ENCODE results near the gene FGF14.
"Not testable (repeated sequence)": the region's sequence is repeated elsewhere in the genome, so short reads cannot be mapped to it uniquely, and the experiment has no call there.

FGF14 gene

GRCh38 chr13:101841698-101842097 lies 560.1 kb downstream of the FGF14 start:
- DNase-seq (ENCODE audit: extremely low spot score, insufficient read length, low read depth) (no peak), FAIRE-seq (no peak)

GRCh38 chr13:101838323-101838722 lies 563.5 kb downstream of the FGF14 start:
- no peak for DNase-seq (ENCODE audit: extremely low spot score, insufficient read length, low read depth)
- no peak for FAIRE-seq

GRCh38 chr13:101837778-101838177 lies 564.1 kb downstream of the FGF14 start:
- FAIRE-seq: not testable (repeated sequence)

GRCh38 chr13:101837288-101837687 lies 564.6 kb downstream of the FGF14 start:
- no peak for DNase-seq (ENCODE audit: extremely low spot score, insufficient read length, low read depth)
- no peak for FAIRE-seq

More at GRCh38 chr13:101837778-101838177, 564.1 kb downstream of the FGF14 start:
- DNase-seq (ENCODE audit: extremely low spot score, insufficient read length, low read depth): not testable (repeated sequence)

- DNase-seq (ENCODE audit: extremely low spot score, insufficient read length, low read depth): no peak
- FAIRE-seq: no peak
Measured at GRCh38 chr13:101835920-101836319, 565.9 kb downstream of the FGF14 start.

- DNase-seq (ENCODE audit: extremely low spot score, insufficient read length, low read depth) (no peak), FAIRE-seq (no peak)
Measured at GRCh38 chr13:101833671-101834070, 568.2 kb downstream of the FGF14 start.

- FAIRE-seq: no peak
- DNase-seq (ENCODE audit: extremely low spot score, insufficient read length, low read depth): no peak
Measured at GRCh38 chr13:101830035-101830434, 571.8 kb downstream of the FGF14 start.

GRCh38 chr13:101829484-101829883 lies 572.4 kb downstream of the FGF14 start:
- no peak for FAIRE-seq
- DNase-seq (ENCODE audit: extremely low spot score, insufficient read length, low read depth): no peak

GRCh38 chr13:101828119-101828518 lies 573.7 kb downstream of the FGF14 start:
- DNase-seq (ENCODE audit: extremely low spot score, insufficient read length, low read depth) (no peak), FAIRE-seq (no peak)

GRCh38 chr13:101817898-101818297 lies 584.0 kb downstream of the FGF14 start:
- no peak for DNase-seq (ENCODE audit: extremely low spot score, insufficient read length, low read depth)
- FAIRE-seq: no peak

- DNase-seq (ENCODE audit: extremely low spot score, insufficient read length, low read depth) (no peak), FAIRE-seq (no peak)
Measured at GRCh38 chr13:101811881-101812280, 590.0 kb downstream of the FGF14 start.

GRCh38 chr13:101811284-101811839 lies 590.5 kb downstream of the FGF14 start:
- DNase-seq (ENCODE audit: extremely low spot score, insufficient read length, low read depth): no peak
- no peak for FAIRE-seq

GRCh38 chr13:101799196-101799595 lies 602.7 kb downstream of the FGF14 start:
- no peak for FAIRE-seq

GRCh38 chr13:101798437-101798836 lies 603.4 kb downstream of the FGF14 start:
- DNase-seq (ENCODE audit: extremely low spot score, insufficient read length, low read depth): no peak
- no peak for FAIRE-seq

More at GRCh38 chr13:101799196-101799595, 602.7 kb downstream of the FGF14 start:
- DNase-seq (ENCODE audit: extremely low spot score, insufficient read length, low read depth): no peak

GRCh38 chr13:101795460-101795859 lies 606.4 kb downstream of the FGF14 start:
- FAIRE-seq (no peak), DNase-seq (ENCODE audit: extremely low spot score, insufficient read length, low read depth) (no peak)

GRCh38 chr13:101795025-101795424 lies 606.8 kb downstream of the FGF14 start:
- no peak for FAIRE-seq
- DNase-seq (ENCODE audit: extremely low spot score, insufficient read length, low read depth): no peak

GRCh38 chr13:101792189-101792588 lies 609.7 kb downstream of the FGF14 start:
- DNase-seq (ENCODE audit: extremely low spot score, insufficient read length, low read depth) (no peak), FAIRE-seq (no peak)

GRCh38 chr13:101785858-101786257 lies 616.0 kb downstream of the FGF14 start:
- FAIRE-seq (no peak), DNase-seq (ENCODE audit: extremely low spot score, insufficient read length, low read depth) (no peak)

GRCh38 chr13:101784313-101784712 lies 617.5 kb downstream of the FGF14 start:
- FAIRE-seq: no peak
- no peak for DNase-seq (ENCODE audit: extremely low spot score, insufficient read length, low read depth)

GRCh38 chr13:101783554-101783953 lies 618.3 kb downstream of the FGF14 start:
- DNase-seq (ENCODE audit: extremely low spot score, insufficient read length, low read depth) (no peak), FAIRE-seq (no peak)

GRCh38 chr13:101780211-101780610 lies 621.6 kb downstream of the FGF14 start:
- FAIRE-seq (no peak), DNase-seq (ENCODE audit: extremely low spot score, insufficient read length, low read depth) (no peak)

- DNase-seq (ENCODE audit: extremely low spot score, insufficient read length, low read depth) (no peak), FAIRE-seq (no peak)
Measured at GRCh38 chr13:101779147-101779546, 622.7 kb downstream of the FGF14 start.
